GM03348 (cell line): ENCODE data around the gene INPP5F.
"Not testable (repeated sequence)": the region's sequence is repeated elsewhere in the genome, so short reads cannot be mapped to it uniquely, and the experiment has no call there.

ENCODE experiments used
- DNase-seq: peaks from one replicate; pipeline ENCODE4 v3.0.0; 2012; ENCODE audit warnings: low spot score

The INPP5F gene

GRCh38 chr10:119705434-119705831 is 20.4 kb upstream of the INPP5F start:
- no peak for DNase-seq

- no peak for DNase-seq
These were observed 19.1 kb upstream of the INPP5F start for GRCh38 chr10:119706521-119707278.

- DNase-seq, result not testable (repeated sequence)
These were observed 18.5 kb upstream of the INPP5F start for GRCh38 chr10:119707331-119707730.

DNA sequence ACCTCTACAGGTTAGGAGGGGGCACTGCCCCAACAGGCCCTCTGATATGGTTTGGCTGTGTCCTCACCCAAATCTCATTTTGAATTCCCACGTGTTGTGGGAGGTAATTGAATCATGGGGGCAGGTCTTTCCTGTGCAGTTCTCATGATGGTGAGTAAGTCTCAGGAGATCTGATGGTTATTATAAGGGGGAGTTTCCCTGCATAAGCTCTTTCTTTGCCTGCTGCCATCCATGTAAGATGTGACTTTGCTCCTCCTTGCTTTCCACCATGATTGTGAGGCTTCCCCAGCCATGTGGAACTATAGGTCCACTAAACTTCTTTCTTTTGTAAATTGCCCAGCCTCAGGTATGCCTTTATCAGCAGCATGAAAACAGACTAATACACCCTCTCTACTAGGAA is 14.9 kb upstream of the INPP5F start:
- not testable (repeated sequence) for DNase-seq

DNA sequence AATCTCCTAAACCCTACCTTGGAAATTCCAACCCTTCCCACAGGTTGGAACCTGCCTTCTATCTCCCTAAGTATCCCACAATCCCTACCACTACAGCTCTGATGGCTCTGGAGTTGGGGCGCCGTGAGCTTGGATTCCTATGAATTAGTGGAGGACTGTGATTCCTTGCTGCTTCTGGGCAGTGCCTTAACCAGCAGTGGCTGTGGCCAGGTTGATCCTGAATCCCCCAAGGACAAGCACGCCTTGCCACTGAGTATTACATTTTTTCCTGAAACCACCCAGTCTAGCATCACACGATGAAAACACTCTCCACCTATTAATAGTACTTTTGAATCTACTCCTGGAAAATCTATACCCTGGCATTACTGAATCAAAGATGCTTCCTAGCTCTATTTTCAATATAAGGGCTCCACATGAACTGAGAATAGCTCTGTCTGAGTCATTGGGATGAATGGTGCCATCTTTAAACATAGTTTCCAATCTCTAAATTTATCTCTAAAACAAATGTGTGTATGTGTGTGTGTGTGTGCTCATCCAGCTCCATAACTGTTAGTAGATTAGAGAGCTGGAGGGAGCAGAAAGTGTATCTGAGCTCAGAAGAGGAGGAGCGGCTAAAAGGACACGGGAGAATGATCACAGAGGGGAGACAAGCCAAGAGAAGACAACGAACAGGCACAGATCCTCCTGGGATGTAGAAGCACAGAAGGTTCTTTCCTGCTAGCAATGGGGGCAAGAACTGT is 11.9 kb upstream of the INPP5F start:
- DNase-seq, result no peak

DNA sequence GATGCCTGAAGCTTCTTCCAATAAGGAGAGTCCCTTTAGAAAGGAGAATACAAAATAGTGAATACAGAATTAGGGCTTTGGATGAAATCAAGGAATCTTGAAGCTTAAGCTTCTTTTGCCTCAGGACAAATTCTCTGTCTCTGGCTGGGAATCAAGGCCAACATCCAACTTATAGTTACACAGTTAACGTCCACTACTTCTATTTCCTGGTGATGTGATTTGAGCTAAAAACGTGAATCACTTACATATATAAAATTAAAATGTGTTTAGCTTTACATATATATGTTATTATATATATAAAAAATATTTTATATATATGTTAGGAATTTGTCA is 11.4 kb upstream of the INPP5F start:
- no peak for DNase-seq

GRCh38 chr10:119715628-119716505 is 10.0 kb upstream of the INPP5F start:
- no peak for DNase-seq

DNA sequence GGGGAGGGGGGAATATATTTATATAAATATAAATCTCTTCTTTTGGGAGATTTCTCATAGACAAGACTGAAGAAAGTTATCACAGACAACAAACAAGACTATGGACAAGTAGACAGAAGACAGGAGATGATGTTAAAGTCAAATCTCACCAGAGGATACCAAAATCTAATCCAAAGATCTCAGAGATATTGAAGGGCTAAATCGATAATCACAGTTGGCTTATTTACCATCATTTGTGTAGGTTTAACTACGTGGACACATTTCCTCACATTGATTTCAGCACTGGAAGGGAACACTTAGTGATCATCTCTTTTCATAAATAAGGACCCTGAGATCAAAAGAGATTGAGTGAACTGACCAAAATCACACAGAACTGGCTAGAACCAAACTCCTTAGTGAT is 2.7 kb upstream of the INPP5F start:
- no peak for DNase-seq

GRCh38 chr10:119723624-119724023 is 2.2 kb upstream of the INPP5F start:
- no peak for DNase-seq

DNA sequence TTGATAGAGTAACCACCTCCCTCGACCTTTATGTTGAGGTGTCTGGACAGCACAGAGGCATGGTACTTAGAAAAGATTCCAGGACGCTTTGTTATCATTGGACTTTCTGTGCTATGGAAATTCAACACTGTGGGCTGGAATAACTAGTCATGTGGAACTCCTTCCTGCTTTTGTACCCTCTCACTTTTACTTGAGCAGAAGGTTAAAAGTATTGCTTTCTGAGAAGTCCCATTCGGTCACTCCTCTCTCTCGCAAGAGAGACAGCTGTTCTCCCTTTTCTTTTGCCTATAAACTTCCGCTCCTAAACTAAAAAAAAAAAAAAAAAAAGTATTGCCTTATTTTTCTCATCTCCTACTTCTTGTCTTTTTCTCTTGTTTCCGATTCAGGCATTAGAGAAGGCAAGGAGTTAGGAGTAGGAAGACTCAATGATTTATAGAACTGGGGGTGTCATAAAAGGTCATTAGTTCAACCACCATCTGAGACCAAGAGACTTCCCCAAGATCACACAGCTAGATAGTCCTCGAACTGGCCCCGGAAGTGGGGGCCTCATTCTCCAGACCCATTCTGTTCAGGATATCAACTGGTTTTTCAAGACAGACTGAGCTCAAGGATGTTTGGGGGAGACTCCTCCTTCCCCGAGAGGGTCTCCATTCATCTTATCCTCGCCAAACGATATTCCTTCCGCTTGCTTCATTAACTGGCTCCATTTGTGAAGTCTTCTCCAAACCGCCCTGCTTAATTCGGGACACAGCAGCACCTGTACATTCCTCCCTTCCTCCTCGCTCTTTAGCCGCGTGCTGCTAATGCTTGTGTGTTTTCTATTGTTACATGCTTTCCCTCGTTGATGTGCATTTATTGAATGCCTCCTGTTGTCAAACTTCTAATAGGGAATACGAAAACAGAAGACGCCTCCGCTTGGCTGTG is 995 bp upstream of the INPP5F start:
- DNase-seq, result peak; percentile 38

DNA sequence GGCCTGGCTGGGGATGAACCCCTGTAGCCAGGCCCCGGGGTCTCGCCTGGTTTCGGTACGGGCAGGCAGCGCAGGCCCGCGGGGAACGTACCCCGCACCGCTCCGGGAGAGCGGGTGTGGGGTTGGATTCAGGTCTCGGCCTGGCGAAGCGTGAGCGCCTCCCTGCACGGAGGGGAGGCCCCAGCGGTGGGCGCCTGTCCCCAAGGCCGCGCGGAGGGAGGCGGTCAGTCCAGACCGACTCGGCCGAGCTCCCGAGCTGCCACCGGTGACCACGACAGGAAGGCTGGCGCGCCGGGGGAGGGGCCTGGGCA is 378 bp upstream of the INPP5F start:
- no peak for DNase-seq

- no peak for DNase-seq
These were observed 919 bp downstream of the INPP5F start for GRCh38 chr10:119726676-119727261.

DNA sequence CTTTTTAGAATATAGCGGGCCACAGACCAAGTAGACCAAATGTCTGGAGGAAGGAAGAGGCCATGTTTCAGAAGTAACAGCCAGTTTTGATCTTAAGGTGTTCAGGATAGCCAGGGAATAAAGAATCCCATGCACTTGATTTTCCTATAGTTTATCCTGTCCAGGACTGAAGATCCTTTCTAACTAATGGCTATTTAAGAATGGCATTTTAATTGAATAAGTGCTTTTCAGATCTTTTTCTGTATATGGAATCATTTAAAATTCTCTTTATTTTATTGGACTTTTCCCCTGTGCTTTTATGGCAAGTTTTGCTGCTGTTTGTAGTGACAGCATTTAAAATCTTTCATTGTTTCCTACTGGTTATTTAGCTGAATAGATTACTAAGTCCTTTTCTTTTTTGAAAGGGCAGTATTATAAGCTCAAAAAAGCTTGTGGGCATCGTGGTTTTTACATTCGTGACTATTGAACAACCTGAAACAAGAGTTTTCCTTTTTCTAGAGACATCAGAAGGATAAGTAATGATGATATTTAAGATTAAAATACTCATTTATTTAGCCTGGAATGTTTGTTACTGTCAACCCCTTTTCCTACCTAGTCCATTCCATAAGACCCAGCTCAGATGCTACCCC is 2.4 kb downstream of the INPP5F start:
- DNase-seq, result no peak

DNA sequence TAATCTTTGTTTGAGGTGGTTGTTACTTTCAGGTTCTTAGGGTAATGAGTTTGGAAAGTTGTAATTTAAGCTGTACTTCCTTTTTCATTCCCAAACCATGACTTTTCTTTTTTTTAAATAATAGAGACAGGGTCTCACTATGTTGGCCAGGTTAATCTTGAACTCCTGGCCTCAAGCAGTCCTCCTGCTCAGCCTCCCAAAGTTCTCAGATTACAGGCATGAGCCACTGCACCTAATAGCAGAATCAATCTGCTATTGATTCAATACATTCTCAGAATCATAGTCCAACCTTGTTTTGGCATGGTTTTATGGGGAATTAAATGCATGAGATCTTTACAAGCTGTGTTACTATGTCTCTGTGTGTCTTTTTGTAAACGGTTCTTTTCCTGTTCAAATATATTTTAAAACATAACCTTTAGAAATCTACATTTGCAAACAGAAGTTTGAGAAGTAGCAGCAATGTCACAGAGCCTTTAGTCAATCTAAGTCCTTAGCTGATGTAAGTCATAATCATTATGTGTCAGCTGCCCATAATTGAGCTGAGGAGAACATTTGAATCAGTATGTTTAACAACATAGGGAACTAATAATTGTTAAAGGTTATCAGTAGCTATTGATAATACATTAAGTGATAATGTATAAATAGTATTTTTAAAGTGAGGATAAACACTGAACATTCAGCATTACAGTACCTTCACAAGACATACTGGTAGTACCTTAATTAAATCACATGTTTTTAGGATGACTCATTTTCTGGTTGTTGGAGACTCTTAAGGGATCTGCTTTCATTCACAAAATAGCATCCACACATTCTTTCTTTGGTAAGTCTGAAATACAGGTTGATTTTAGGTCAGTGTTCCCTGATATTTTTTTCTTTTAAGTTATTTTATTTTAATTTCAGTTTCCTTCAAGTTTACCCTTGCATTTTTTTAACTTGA is 8.8 kb downstream of the INPP5F start:
- peak; percentile 44 for DNase-seq

- DNase-seq, result no peak
These were observed 9.6 kb downstream of the INPP5F start for GRCh38 chr10:119735451-119735850.

GRCh38 chr10:119736220-119736619 is 10.4 kb downstream of the INPP5F start:
- no peak for DNase-seq

DNA sequence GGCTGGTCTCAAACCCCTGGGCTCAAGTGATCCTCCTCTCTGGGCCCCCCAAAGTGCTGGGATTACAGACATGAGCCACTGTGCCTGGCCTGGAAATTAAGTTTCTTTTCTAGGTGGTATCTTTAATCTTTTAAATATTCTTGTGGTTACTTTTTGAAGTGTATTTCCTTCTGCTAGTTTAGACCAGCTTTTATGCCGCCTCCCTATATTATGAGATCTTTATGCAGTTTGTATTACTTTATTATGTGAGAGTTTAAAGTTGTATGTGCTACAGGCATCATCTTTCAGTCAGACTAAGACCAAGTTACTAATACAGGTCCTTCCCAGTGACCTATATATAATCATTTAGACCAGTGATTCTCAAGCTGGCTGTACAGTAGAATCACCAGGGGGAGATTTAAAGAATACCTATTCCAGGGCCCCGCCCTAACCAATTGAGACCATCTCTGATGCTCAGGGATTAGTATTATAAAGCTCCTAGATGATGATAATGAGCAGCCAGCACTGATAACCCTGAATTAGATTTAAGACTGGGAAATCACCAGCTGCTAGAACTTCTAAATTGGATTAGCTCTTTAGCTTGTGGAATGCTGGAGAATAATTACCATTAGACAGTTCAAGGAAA is 11.3 kb downstream of the INPP5F start:
- DNase-seq, result no peak

- peak; percentile 83 for DNase-seq
These were observed 12.0 kb downstream of the INPP5F start for GRCh38 chr10:119737823-119738222.

- no peak for DNase-seq
These were observed 13.1 kb downstream of the INPP5F start for GRCh38 chr10:119738962-119739361.
